ENCODE results near the gene HYLS1. TPM values are rescaled to one million over a fixed set of nuclear protein-coding genes. Genes with fewer than 3 reads are reported as not detected.
"Not testable (repeated sequence)": the region's sequence is repeated elsewhere in the genome, so short reads cannot be mapped to it uniquely, and the experiment has no call there.

The HYLS1 gene, protein sequence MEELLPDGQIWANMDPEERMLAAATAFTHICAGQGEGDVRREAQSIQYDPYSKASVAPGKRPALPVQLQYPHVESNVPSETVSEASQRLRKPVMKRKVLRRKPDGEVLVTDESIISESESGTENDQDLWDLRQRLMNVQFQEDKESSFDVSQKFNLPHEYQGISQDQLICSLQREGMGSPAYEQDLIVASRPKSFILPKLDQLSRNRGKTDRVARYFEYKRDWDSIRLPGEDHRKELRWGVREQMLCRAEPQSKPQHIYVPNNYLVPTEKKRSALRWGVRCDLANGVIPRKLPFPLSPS
- 4.6 TPM for polyA plus RNA-seq (ENCODE audit: insufficient read length)

DNA sequence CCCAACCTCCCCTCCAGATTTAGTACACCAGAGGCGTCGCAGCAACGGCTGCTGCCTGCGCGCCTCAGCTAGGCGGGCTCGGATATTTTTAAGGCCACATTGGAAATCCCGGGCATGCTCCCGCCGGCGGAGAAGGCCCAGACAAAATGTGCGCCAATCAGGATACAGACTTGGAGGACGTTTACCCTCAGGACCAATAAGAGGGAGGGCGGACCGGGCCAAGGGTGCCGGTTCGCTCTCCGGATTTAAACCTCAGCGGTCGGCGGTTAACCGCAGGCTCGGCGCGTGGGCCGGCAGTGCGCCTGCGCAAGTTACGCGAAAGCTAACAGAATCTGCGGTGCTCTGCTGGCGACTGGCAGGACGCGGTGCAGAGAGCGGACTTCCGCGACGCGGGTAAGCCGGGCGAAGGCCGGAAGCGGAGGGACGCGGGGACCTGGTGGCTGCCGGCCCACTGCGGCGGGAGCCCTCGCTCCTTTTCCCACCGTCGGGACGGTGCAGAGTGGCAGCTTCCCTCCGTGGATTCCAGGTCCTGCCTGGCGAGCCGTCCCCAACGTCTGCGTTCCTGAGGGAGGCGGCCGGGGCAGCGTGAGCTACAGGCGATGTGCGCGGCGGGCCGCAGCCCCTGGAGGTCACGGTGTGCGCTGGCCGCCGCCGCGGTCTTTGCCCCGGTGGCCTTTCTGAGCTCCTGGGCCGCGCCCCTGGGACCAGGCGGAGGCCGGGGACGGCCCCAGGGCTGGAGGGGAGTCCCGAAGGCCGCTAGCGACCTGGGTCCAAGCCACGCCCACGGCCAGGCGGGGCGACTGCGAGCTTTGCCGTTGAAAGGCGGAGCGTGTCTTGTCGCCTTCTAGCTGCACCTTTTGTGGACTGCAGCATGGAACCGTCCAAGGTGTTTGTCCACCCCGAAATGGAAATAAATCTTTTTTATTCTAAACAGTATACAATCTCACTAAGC, at the start of gene HYLS1:
Gene HYLS1 (plus strand): TSS at position 296 of the 952 bp plus-strand sequence. CDS start 11,701 bp downstream, outside the sequence.
- peak; percentile 94 for DNase-seq

DNA sequence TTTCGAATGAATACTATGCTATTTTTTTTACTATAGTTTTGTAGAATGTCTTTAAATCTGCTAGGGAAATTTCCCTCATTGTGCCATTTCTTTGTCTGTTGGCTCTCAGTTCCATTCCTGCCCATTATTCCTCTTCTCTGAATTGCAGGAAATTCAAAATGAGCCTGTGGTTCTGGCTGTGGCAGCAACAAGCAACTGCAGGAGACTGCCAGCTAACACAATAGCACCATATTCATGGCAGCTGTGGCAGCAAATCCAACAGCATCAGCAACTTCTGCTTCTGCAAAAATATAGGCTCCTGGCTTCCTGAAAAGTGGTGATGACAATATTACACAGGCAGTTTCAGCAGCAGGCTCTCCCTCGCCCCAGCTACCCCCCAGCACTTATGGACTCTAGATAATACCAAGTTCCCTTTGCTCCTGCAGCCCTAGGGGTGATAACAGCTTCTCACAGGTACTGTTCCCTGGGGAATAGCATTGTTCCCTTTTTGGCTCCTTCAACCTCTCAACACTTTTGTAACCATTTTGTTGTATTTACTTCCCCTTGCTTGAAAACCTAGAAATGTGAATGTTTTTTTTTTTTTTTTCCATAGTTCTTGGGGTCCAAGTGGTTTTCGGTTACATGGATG, 45.0 kb upstream of the HYLS1 start:
- DNase-seq = no peak

DNA sequence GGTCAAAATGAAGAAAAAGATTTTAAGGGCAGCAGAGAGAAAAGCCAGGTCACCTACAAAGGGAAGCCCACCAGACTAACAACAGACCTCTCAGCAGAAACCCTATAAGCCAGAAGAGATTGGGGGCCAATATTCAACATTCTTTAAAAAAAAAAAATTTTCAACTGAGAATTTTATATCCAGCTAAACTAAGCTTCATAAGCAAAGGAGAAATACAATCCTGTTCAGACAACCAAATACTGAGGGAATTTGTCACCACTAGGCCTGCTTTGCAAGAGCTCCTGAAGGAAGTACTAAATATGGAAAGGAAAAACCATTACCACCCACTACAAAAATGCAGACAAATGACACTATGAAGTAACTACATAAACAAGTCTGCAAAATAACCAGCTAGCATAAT, 41.3 kb upstream of the HYLS1 start:
- DNase-seq = no peak

DNA sequence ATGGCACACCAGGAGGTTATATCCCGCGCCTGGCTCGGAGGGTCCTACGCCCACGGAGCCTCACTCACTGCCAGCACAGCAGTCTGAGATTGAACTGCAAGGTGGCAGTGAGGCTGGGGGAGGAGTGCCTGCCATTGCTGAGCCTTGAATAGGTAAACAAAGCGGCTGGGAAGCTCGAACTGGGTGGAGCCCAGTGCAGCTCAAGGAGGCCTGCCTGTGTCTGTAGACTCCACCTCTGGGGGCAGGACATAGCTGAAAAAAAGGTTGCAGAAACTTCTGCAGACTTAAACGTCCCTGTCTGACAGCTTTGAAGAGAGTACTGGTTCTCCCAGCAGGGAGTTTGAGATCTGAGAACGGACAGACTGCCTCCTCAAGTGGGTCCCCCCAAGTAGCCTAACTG, 29.8 kb upstream of the HYLS1 start:
- DNase-seq = not testable (repeated sequence)

DNA sequence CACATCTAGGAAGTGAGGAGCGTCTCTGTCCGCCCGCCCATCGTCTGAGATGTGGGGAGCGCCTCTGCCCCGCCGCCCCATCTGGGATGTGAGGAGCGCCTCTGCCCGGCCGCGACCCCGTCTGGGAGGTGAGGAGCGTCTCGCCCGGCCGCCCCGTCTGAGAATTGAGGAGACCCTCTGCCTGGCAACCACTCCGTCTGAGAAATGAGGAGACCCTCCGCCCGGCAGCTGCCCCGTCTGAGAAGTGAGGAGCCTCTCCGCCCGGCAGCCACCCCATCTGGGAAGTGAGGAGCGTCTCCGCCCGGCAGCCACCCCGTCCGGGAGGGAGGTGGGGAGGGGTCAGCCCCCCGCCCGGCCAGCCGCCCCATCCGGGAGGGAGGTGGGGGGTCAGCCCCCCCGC, 24.7 kb upstream of the HYLS1 start:
- DNase-seq = not testable (repeated sequence)

DNA sequence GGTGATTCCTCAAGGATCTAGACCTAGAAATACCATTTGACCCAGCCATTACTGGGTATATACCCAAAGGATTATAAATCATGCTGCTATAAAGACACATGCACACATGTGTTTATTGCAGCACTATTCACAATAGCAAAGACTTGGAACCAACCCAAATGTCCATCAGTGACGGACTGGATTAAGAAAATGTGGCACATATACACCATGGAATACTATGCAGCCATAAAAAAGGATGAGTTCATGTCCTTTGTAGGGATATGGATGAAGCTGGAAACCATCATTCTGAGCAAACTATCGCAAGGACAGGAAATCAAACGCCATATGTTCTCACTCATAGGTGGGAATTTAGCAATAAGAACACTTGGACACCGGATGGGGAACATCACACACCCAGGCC, 22.1 kb upstream of the HYLS1 start:
- DNase-seq = not testable (repeated sequence)

DNA sequence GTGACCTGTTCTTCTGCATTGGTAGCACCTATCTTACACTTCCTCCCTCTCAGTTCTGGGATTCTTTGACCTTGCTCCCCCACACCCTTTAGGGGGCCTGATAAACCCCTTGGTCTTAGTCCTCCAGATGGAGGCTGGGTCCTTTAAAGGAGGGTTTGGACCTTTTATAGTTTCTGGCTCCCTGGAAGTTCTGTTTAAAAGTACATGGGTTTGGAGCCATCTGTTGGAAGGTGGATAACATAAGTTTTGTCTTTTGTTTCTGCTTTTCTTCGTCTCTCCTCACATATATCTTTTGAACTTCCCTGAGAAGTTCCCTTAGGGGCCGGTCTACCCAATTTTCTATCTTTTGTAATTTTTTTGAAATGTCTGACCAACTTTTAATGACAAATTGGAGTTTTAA, 17.9 kb upstream of the HYLS1 start:
- no peak for DNase-seq

DNA sequence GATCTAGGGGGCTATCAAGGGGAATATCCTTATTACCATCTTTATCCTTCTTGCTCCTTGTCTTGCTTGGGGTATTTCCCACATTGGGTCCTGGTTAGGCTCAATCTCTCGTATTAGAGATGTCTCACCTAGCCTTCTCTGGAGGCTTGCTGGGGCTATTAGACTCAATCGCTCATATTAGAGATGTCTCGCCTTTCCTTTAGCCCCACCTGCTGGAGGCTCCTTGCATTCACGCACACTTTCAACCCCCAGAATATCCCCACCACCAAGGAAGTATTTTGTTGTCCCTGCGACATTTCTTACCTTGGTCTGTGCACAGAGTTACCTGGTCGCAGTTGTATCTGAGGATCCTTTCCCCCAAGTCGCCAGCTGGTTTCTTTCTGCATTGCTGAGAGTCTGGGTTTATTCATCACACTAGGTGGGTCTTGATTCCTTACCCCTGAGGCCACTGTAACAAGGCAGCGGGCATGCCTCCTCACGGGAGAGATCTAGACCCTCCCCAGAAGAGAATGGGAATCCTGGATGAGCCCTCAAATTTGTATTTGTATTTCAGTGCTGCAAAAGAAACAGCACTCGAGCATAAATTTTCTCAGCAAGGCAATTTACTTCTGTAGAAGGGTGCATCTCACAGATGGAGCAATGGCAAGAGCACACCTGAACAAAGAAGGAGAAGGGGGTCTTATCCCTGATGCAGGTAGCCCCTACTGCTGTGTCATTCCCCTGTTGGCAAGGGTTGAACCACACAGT, 15.9 kb upstream of the HYLS1 start:
- DNase-seq = no peak

DNA sequence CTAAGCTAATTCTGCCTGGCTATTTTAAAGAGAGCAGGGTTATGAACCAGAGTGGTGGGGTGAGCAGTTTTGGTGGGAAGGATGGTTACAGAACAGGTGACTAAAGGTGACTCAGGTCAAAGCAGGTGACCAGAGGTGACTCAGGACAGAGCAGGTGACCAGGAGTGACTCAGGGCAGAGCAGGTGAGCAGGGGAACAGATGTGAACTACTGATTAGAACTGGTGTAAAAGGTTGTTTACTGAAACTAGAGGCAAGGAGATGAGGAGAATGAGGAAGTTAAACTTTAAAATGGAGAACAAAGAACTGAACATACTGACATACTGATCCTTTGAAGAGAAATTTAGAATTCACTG, 15.4 kb upstream of the HYLS1 start:
- DNase-seq = no peak

DNA sequence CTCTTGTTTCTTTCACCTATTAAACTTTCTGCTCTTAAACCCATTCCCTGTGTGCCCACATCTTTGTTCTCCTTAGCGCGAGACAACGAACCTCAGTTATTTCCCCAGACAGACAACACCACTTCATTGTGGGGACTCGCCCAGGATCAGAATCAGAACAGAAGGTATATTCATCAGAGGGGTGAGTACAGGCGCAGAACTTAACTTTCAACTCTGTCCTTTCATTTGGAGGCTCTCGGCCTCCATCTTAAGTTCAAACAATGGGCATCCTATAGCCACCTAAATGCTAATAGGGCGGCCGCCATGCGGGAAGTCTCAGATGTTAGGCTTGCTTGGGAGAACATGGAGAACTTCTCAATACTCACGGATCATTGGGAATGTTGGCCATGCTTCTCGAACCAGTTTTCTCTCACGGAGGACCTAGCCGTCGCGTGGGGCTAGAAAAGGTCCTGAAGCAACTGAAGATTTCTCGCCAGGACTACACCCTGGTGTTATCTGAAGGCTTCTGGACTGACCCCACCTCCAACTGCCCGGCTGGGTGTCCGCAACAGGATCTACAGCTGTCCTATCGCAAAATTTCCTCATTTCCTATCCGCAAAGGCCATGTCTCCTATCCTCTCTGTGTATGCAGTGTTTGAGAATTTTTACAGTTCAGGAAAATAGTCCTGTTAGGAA, 13.4 kb upstream of the HYLS1 start:
- DNase-seq = no peak

DNA sequence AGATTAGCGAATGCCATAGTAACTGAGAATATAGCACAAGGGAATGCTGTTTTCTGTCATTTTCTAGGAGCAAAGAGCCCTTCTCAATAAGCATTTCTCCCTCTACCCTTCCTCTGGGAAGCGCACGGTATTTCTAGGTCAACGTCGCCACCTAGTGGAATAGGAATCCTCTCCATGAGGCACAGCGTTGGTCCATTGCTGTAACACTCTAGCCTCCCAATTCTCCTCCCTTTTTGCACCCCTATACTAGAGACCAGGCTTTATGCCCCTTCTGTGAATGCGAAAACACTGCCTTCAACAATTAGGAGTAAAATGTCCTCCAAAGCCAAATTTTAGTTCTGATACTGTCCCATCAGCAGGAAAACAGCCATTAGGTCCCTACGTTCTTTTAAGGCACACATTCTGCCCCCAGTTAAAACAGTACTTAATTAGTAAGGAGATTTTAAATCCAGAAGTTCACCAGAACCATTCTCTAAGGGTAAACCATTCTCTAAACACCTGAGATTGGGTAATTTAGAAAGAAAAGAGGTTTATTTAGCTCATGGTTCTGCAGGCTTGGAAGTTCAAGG, 12.8 kb upstream of the HYLS1 start:
- peak; percentile 50 for DNase-seq

DNA sequence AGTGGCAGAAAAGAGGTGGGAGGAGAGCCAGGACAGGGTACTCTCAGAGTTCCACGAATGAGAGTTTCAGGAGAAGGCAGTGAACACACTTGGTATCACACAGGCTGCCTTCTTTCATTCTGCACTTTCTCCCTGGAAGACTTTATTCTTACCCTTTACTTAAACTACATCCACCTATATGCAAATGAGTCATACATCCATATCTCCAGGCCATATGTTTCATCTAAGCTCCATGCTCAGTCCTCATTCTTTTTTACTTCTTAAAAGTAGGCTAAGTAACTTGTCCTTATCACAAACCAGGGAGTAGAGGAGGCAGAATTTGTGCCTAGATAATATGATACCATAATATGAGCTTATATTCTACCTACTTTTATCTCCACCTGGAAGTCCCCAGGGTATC, 6.2 kb upstream of the HYLS1 start:
- no peak for DNase-seq

DNA sequence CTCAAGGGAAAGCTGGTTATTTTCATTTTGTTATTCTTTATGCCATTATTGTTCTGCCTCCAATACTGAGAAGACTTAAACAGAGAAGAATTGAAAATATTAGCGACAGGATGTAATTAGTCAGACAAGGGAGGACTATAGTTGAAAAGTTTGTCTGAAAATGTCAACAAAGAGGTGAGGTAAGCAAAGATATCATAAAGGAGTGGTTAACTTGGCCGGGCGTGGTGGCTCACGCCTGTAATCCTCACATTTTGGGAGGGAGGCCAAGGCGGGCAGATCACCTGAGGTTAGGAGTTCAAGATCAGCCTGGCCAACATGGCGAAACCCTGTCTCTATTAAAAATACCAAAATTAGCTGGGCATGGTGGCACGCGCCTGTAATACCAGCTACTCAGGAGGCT, 4.1 kb upstream of the HYLS1 start:
- no peak for DNase-seq

DNA sequence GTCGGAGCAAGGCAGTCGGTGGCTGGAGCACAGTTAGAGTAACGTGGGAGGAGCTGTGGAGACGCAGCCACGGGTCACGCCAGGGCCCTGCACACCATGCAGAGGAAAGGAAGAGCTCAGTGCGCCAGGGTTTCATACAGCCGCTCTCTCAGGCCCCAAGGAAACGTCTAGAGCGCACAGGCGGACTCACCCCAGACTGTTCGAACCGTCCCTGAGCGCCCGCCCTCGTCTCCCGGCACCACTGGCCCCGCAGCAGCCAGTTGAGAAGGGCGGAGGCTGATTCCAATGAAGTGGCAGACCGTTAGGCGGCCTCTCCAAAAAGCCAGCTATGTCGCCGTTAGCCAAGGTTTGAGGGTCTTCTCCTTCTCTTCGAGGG, 483 bp upstream of the HYLS1 start:
- DNase-seq = peak; percentile 39

DNA sequence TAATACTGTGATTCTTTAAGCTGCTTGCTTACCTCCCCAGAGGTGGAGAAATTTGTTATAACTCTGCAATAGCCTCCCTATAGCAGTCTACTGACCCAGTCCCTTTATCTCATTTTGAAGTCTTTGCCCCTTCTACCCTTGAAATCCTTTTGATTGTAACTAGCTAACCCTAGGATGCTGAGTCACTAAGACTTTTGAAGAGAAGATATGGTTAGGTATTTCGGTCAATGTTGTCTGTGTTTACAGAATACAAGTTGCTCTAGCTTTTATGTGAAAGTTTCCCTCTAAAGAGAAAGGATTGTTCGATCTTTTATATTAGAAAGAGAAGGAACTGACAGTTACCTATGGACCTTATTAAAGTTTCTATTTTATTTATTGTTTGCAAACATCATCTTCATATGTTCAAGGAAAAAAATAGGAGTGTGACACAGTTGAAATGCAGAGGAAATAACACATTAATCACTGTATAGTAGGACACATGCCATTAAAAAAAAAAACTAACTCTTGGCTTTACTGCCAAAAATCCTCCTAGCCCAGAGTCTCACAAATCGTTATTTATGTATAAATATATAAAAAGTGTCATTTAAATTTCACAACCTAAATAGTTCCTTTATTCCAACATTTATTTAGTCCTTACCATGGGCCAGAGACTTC, 3.1 kb downstream of the HYLS1 start:
- no peak for DNase-seq

DNA sequence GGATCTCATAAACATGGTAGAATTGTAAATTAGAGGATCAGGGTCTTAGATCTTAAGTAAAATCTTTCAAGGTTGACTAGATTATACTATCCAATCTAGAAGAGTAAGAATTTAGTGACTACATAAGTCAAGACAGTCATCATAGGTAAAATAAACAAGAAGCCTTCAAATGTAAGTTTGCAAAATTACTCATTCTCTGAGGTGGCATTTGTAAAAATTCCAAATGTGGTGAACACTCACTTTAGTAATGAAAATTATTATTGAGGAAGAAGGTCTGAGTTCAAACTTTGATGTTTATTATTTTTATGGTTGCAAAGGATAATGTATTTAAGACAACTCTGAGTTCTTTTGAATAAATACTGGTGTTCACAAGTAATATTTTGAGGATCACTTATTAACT, 4.6 kb downstream of the HYLS1 start:
- no peak for DNase-seq

DNA sequence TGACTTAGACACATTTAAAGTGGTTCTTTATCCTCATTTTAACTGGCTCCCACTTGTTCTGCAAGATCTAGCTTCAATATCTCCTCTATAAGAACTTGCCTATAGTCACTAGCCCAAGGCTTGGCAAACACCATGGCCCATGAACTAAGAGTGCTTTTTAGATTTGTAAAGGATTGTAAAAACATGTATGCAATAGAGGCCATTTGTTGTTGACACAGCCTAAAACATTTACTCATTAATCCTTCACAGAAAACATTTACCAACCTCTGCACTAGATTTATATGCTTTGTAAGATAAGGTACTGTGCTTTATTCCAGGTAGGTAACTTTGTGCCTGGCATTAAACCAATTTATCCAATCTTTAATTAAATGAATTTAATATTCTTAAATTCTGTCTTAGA, 5.5 kb downstream of the HYLS1 start:
- no peak for DNase-seq

DNA sequence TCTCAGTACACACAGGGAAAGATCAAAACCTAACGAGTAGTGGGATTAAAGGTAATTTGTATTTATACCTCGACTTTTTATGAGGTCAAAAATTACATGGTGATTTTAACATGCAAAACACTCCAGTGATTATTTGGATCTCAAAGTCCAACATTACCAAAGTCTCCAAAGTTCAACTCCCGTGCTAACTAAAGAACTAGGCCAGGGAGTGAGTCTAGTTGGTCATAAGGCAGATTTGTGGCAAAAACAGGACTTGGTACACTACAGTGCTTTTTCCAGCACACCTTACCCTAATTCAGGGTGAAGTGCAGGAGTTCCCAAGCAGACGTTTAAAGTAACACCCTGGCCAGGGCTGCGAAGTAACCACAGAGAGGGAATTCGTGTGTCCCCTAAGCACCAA, 14.4 kb downstream of the HYLS1 start:
- DNase-seq = no peak

DNA sequence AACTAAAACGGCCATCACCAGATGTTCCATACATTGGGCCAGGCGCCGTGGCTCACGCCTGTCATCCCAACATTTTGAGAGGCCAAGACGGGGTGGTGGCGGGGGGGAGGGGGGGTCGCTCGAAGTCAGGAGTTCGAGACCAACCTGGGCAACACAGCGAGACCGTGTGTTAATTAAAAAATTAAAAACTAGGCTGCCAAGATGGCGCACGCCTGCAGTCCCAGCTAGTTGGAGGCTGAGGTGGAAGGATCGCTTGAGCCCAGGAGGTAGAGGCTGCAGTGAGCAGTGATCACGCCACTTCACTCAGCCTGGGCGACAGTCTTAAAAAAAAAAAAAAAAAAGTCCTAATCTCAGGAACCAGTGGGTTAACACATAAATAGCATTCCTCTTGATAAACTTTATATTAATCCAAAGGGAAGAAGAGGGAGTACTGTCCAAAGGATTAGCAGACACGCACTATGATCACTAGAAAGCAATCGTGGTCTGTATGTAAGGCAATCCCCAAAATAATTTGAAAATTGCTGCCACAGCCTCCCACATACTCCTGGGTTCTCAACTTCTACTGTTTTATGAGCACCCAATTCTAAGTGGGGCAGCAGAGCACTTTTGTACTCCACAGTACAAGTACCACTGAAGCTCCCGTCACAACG, 14.9 kb downstream of the HYLS1 start:
- DNase-seq = no peak

DNA sequence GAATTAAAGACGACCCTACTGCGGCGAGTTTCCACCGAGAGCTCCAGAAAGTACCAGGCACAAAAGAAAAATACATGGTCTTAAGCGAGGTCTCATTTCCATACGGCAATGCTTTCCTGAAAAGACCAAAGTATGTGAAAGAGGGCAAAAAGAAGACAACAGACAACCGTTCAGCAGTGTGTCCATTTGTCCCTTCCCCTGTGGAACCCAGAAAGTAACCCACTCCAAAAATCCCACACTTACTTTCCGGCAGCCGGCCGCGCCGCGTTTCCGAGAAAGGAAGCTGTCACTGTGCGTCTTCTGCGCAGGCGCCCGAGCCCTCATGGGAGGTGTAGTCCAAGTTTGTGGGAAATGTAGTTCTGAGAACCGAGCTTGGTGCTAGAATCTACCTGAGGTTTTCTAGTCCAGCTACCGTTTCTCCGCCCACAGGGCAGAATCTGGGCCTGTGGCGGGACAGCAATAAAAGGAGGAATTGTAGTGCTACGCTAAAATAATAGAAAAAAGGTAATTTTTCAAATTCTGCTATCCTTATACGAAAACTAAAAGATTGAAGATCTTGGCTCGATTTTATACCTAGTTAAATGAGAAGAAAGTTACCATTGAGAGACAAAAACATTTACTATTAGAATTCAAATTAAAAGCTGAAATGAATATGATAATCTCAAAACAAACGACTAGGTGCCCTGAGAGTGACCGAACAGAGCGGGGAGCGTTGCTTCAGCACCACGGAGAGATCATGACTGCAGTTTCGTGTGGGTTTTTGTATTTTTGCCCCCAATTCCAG, 15.7 kb downstream of the HYLS1 start, which contains the start of gene PUS3:
Gene PUS3 (minus strand): TSS at position 280 of the 784 bp plus-strand sequence. CDS start 6,922 bp downstream, outside the sequence.
- peak; percentile 90 for DNase-seq

Data from hindlimb muscle (tissue), 1 donor.